Neural cell (in vitro differentiated cells): ENCODE results near the gene PRAC2. TPM values are rescaled to one million over a fixed set of nuclear protein-coding genes. Genes with fewer than 3 reads are reported as not detected.

Experiments
- H2AFZ ChIP-seq: fragments of 200-600, 300-800 bp; sonication (generic), shearing (Covaris generic); 2 replicates; pipeline ENCODE4 v1.6.0; 2014; ENCODE audit warnings: low read depth, mild to moderate bottlenecking, antibody characterized with exemption, low read length, moderate library complexity
- H3F3A ChIP-seq: fragments of 200-600 bp; shearing (Covaris generic); 2 replicates; pipeline ENCODE4 v1.6.1; 2016; ENCODE audit warnings: mild to moderate bottlenecking, moderate library complexity, mixed read lengths, antibody characterized with exemption, low read length; ENCODE audit not compliant: insufficient read depth, poor library complexity, severe bottlenecking
- H3K27ac ChIP-seq: fragments of 200-600, 300-800 bp; sonication (generic), shearing (Covaris generic); 2 replicates; pipeline ENCODE4 v1.5.1; 2014; ENCODE audit warnings: mild to moderate bottlenecking, low read length, moderate library complexity
- H3K27me3 ChIP-seq: fragments of 300-800, 200-600 bp; sonication (generic), shearing (Covaris generic); 2 replicates; pipeline ENCODE4 v1.6.0; 2014; ENCODE audit warnings: mild to moderate bottlenecking, low read depth, low read length, moderate library complexity; ENCODE audit not compliant: insufficient read depth
- H3K36me3 ChIP-seq: fragments of 300-800, 200-600 bp; sonication (generic), shearing (Covaris generic); 2 replicates; pipeline ENCODE4 v1.5.1; 2014; ENCODE audit warnings: mild to moderate bottlenecking, antibody characterized with exemption, low read length, moderate library complexity; ENCODE audit not compliant: insufficient read depth
- H3K4me2 ChIP-seq: fragments of 300-800, 200-600 bp; sonication (generic), shearing (Covaris generic); 2 replicates; pipeline ENCODE4 v1.6.0; 2014; ENCODE audit warnings: mild to moderate bottlenecking, low read length
- H3K4me3 ChIP-seq: fragments of 300-800, 200-600 bp; sonication (generic), shearing (Covaris generic); 2 replicates; pipeline ENCODE4 v1.5.1; 2014; ENCODE audit warnings: mild to moderate bottlenecking, low read length, moderate library complexity
- H3K79me2 ChIP-seq: fragments of 200-600 bp; shearing (Covaris generic); replicated peaks from 2 replicates; pipeline ENCODE4 v1.6.0; 2014; ENCODE audit warnings: mild to moderate bottlenecking, low read length, moderate library complexity; ENCODE audit not compliant: insufficient read depth
- H3K9ac ChIP-seq: fragments of 300-800, 200-600 bp; sonication (generic), shearing (Covaris generic); 2 replicates; pipeline ENCODE4 v1.6.1; 2016; ENCODE audit warnings: mild to moderate bottlenecking, low read length, mixed read lengths
- H3K9me2 ChIP-seq: fragments of 200-600 bp; shearing (Covaris generic); 2 replicates; pipeline ENCODE4 v1.6.1; 2016; ENCODE audit warnings: mild to moderate bottlenecking, low read length, mixed read lengths; ENCODE audit not compliant: insufficient read depth
- H3K9me3 ChIP-seq: fragments of 200-600, 300-800 bp; sonication (generic), shearing (Covaris generic); 2 replicates; pipeline ENCODE4 v1.6.1; 2016; ENCODE audit warnings: mild to moderate bottlenecking, mixed run types, low read length, moderate library complexity, mixed read lengths
- H4K20me1 ChIP-seq: fragments of 200-600 bp; shearing (Covaris generic); 2 replicates; pipeline ENCODE4 v1.6.1; 2016; ENCODE audit warnings: mild to moderate bottlenecking, mixed run types; ENCODE audit not compliant: insufficient read depth
- EP300 ChIP-seq: fragments of 450-650 bp; conservative IDR thresholded peaks from 2 replicates; pipeline ENCODE4 v1.6.1; 2014; ENCODE audit warnings: antibody characterized with exemption, mild to moderate bottlenecking, moderate library complexity; ENCODE audit not compliant: poor library complexity, severe bottlenecking
- EZH2 ChIP-seq: fragments of 200-600, 300-800 bp; shearing (Covaris generic), sonication (generic); IDR thresholded peaks from 2 replicates; pipeline ENCODE4 v1.6.1; 2014; ENCODE audit warnings: antibody characterized with exemption, low read length, borderline replicate concordance, mild to moderate bottlenecking; ENCODE audit not compliant: insufficient read depth, poor library complexity, severe bottlenecking
- MXI1 ChIP-seq: fragments of 450-650 bp; conservative IDR thresholded peaks from 2 replicates; pipeline ENCODE4 v1.6.1; 2014; ENCODE audit warnings: antibody characterized with exemption, mild to moderate bottlenecking; ENCODE audit not compliant: poor library complexity, severe bottlenecking
- POLR2AphosphoS5 ChIP-seq: IDR thresholded peaks from 2 replicates; pipeline ENCODE4 v1.6.1; 2012
- RAD21 ChIP-seq: fragments of 450-650 bp; conservative IDR thresholded peaks from 2 replicates; pipeline ENCODE4 v1.6.1; 2014; ENCODE audit warnings: antibody characterized with exemption, mild to moderate bottlenecking, moderate library complexity
- REST ChIP-seq: IDR thresholded peaks from 2 replicates; pipeline ENCODE4 v1.6.1; 2012; ENCODE audit warnings: borderline replicate concordance
- SMC3 ChIP-seq: fragments of 450-650 bp; conservative IDR thresholded peaks from 2 replicates; pipeline ENCODE4 v1.6.1; 2014; ENCODE audit warnings: antibody characterized with exemption, mild to moderate bottlenecking, moderate library complexity; ENCODE audit not compliant: poor library complexity
- TAF1 ChIP-seq: IDR thresholded peaks from 2 replicates; pipeline ENCODE4 v1.6.1; 2012; ENCODE audit warnings: low read depth
- polyA plus RNA-seq: library from polyadenylated mRNA; depleted of rRNA; stranded (reverse); fragments of >200 nt; gene quantifications from 2 replicates; pipeline ENCODE4 v1.2.3, GENCODE V29; 2014
- TF ChIP-seq, protein P1 (sequence below): fragments of 450-650 bp; IDR thresholded peaks from 2 replicates; pipeline ENCODE4 v1.5.1; 2014; ENCODE audit warnings: antibody characterized with exemption, mild to moderate bottlenecking, moderate library complexity; ENCODE audit not compliant: poor library complexity, severe bottlenecking

The PRAC2 gene
- polyA plus RNA-seq, 1 donor from 2014 or later: not detected

- Histone ChIP-seq H3K79me2 (no peaks in the 10 kb centered on the region), H3K9me2 (no peaks in the 10 kb centered on the region), H3K4me3 (no peak overlapping the region), H3K4me2 (no peak overlapping the region), H2AFZ (no peak overlapping the region), H3K36me3 (no peaks in the 10 kb centered on the region), H4K20me1 (no peaks in the 10 kb centered on the region), H3K9ac (no peak overlapping the region), H3K27me3 (peaks cover 100% of the 10 kb centered on the region), H3K9me3 (no peaks in the 10 kb centered on the region), H3K27ac (no peak overlapping the region), H3F3A (no peaks in the 10 kb centered on the region)
- no peak for TF ChIP-seq TAF1
- no peak for TF ChIP-seq MXI1
- no peak for TF ChIP-seq RAD21
- TF ChIP-seq REST: no peak
- no peak for TF ChIP-seq SMC3
- no peak for TF ChIP-seq EZH2
- no peak for TF ChIP-seq POLR2AphosphoS5
- TF ChIP-seq, protein P1, sequence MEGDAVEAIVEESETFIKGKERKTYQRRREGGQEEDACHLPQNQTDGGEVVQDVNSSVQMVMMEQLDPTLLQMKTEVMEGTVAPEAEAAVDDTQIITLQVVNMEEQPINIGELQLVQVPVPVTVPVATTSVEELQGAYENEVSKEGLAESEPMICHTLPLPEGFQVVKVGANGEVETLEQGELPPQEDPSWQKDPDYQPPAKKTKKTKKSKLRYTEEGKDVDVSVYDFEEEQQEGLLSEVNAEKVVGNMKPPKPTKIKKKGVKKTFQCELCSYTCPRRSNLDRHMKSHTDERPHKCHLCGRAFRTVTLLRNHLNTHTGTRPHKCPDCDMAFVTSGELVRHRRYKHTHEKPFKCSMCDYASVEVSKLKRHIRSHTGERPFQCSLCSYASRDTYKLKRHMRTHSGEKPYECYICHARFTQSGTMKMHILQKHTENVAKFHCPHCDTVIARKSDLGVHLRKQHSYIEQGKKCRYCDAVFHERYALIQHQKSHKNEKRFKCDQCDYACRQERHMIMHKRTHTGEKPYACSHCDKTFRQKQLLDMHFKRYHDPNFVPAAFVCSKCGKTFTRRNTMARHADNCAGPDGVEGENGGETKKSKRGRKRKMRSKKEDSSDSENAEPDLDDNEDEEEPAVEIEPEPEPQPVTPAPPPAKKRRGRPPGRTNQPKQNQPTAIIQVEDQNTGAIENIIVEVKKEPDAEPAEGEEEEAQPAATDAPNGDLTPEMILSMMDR: no peak
- no peak for TF ChIP-seq EP300
Observed at GRCh38 chr17:48749621-48750553, 26.9 kb downstream of the PRAC2 start.

GRCh38 chr17:48751172-48751571 lies 28.2 kb downstream of the PRAC2 start:
- H3K4me2 ChIP-seq: no peak overlapping the region
- no peaks in the 10 kb centered on the region for H3K9me3 ChIP-seq
- H3K9ac ChIP-seq: no peak overlapping the region
- H3K9me2 ChIP-seq: no peaks in the 10 kb centered on the region
- no peaks in the 10 kb centered on the region for H3K79me2 ChIP-seq
- H4K20me1 ChIP-seq: no peaks in the 10 kb centered on the region
- H2AFZ ChIP-seq: no peak overlapping the region
- H3K27me3 ChIP-seq: peaks cover 100% of the 10 kb centered on the region
- no peak for TF ChIP-seq TAF1
- no peak overlapping the region for H3K27ac ChIP-seq
- H3K36me3 ChIP-seq: no peaks in the 10 kb centered on the region
- no peaks in the 10 kb centered on the region for H3F3A ChIP-seq
- no peak overlapping the region for H3K4me3 ChIP-seq
